ENCODE results near the gene HPX.
A peak's percentile ranks its signal among the peaks of the same experiment; 100 is the strongest.

The HPX gene

GRCh38 chr11:6440906-6441358 lies at the start of gene HPX:
HPX (minus strand) TSS chr11:6440987; CDS start chr11:6440963, 24 bp downstream.
- DNase-seq (ENCODE audit: low read depth in 1 of 2, low spot score in 1 of 2), result no peak

- no peak for DNase-seq (ENCODE audit: low read depth in 1 of 2, low spot score in 1 of 2)
These were observed 48.5 kb upstream of the HPX start for GRCh38 chr11:6489306-6489705.

- no peak for DNase-seq (ENCODE audit: low read depth in 1 of 2, low spot score in 1 of 2)
These were observed 48.0 kb upstream of the HPX start for GRCh38 chr11:6488821-6489220.

- no peak for DNase-seq (ENCODE audit: low read depth in 1 of 2, low spot score in 1 of 2)
These were observed 47.6 kb upstream of the HPX start for GRCh38 chr11:6488342-6488741.

GRCh38 chr11:6486938-6487337 lies 46.2 kb upstream of the HPX start:
- no peak for DNase-seq (ENCODE audit: low read depth in 1 of 2, low spot score in 1 of 2)

- no peak for DNase-seq (ENCODE audit: low read depth in 1 of 2, low spot score in 1 of 2)
These were observed 45.5 kb upstream of the HPX start for GRCh38 chr11:6486256-6486655.

- DNase-seq (ENCODE audit: low read depth in 1 of 2, low spot score in 1 of 2), result no peak
These were observed 44.9 kb upstream of the HPX start for GRCh38 chr11:6485661-6486060.

GRCh38 chr11:6483015-6483414 lies 42.2 kb upstream of the HPX start:
- no peak for DNase-seq (ENCODE audit: low read depth in 1 of 2, low spot score in 1 of 2)

- DNase-seq (ENCODE audit: low read depth in 1 of 2, low spot score in 1 of 2), result no peak
These were observed 41.7 kb upstream of the HPX start for GRCh38 chr11:6482441-6482840.

- DNase-seq (ENCODE audit: low read depth in 1 of 2, low spot score in 1 of 2), result no peak
These were observed 41.1 kb upstream of the HPX start for GRCh38 chr11:6481924-6482275.

GRCh38 chr11:6481012-6481923 lies 40.5 kb upstream of the HPX start, which contains the start of the genes ARFIP2 and TIMM10B:
ARFIP2 (minus strand) TSS chr11:6481331; CDS start chr11:6480421, 910 bp downstream.
TIMM10B (plus strand) TSS chr11:6481501; CDS start chr11:6481517, 16 bp downstream.
- DNase-seq (ENCODE audit: low read depth in 1 of 2, low spot score in 1 of 2), result peak; percentile 83 to 93

GRCh38 chr11:6480299-6480914 lies 39.6 kb upstream of the HPX start:
- DNase-seq (ENCODE audit: low read depth in 1 of 2, low spot score in 1 of 2), result no peak

GRCh38 chr11:6476571-6476970 lies 35.8 kb upstream of the HPX start:
- no peak for DNase-seq (ENCODE audit: low read depth in 1 of 2, low spot score in 1 of 2)

GRCh38 chr11:6475936-6476335 lies 35.1 kb upstream of the HPX start:
- no peak for DNase-seq (ENCODE audit: low read depth in 1 of 2, low spot score in 1 of 2)

GRCh38 chr11:6474806-6475500 lies 34.2 kb upstream of the HPX start:
- DNase-seq (ENCODE audit: low read depth in 1 of 2, low spot score in 1 of 2), result no peak

- DNase-seq (ENCODE audit: low read depth in 1 of 2, low spot score in 1 of 2), result no peak
These were observed 33.6 kb upstream of the HPX start for GRCh38 chr11:6474413-6474792.

- peak; percentile 49 to 57 for DNase-seq (ENCODE audit: low read depth in 1 of 2, low spot score in 1 of 2)
These were observed 32.9 kb upstream of the HPX start, which contains the start of gene TRIM3 for GRCh38 chr11:6473451-6474412. TRIM3 (minus strand) TSS chr11:6473941; CDS start chr11:6465695, 8,246 bp downstream.

GRCh38 chr11:6472934-6473333 lies 32.1 kb upstream of the HPX start:
- DNase-seq (ENCODE audit: low read depth in 1 of 2, low spot score in 1 of 2), result no peak

- DNase-seq (ENCODE audit: low read depth in 1 of 2, low spot score in 1 of 2), result no peak
These were observed 28.8 kb upstream of the HPX start for GRCh38 chr11:6469599-6469998.

- DNase-seq (ENCODE audit: low read depth in 1 of 2, low spot score in 1 of 2), result no peak
These were observed 28.1 kb upstream of the HPX start for GRCh38 chr11:6468712-6469495.

Measured in stimulated activated CD4-positive, alpha-beta T cell treated with anti-CD3 and anti-CD28 coated beads, Interleukin-15, amount 100 ng/mL, for 1 hour (primary cell).